ENCODE measurements around the gene PKHD1.
A peak's percentile ranks its signal among the peaks of the same experiment; 100 is the strongest.

The PKHD1 gene

GRCh38 chr6:51790946-51791345 is 296.5 kb downstream of the PKHD1 start:
- no peak overlapping the region for H3K4me3 ChIP-seq (ENCODE audit: low read length)
- TF ChIP-seq CTCF (conservative IDR thresholded peaks at IDR 0.05; ENCODE audit: low read depth, low read length): no peak
- DNase-seq (ENCODE audit: low read depth): no peak

- no peak for DNase-seq (ENCODE audit: low read depth)
- no peak overlapping the region for H3K4me3 ChIP-seq (ENCODE audit: low read length)
- no peak for TF ChIP-seq CTCF (conservative IDR thresholded peaks at IDR 0.05; ENCODE audit: low read depth, low read length)
Measured at GRCh38 chr6:51788121-51788520, 299.3 kb downstream of the PKHD1 start.

GRCh38 chr6:51778666-51779065 is 308.7 kb downstream of the PKHD1 start:
- no peak for TF ChIP-seq CTCF (conservative IDR thresholded peaks at IDR 0.05; ENCODE audit: low read depth, low read length)

GRCh38 chr6:51777618-51778017 is 309.8 kb downstream of the PKHD1 start:
- H3K4me3 ChIP-seq (ENCODE audit: low read length): no peak overlapping the region
- TF ChIP-seq CTCF (conservative IDR thresholded peaks at IDR 0.05; ENCODE audit: low read depth, low read length): no peak
- DNase-seq (ENCODE audit: low read depth): no peak

More at GRCh38 chr6:51778666-51779065, 308.7 kb downstream of the PKHD1 start:
- H3K4me3 ChIP-seq (ENCODE audit: low read length): no peak overlapping the region
- DNase-seq (ENCODE audit: low read depth): peak; percentile 11

- DNase-seq (ENCODE audit: low read depth): no peak
- TF ChIP-seq CTCF (conservative IDR thresholded peaks at IDR 0.05; ENCODE audit: low read depth, low read length): no peak
- H3K4me3 ChIP-seq (ENCODE audit: low read length): no peak overlapping the region
Measured at GRCh38 chr6:51775942-51776860, 311.2 kb downstream of the PKHD1 start.

- no peak for TF ChIP-seq CTCF (conservative IDR thresholded peaks at IDR 0.05; ENCODE audit: low read depth, low read length)
- H3K4me3 ChIP-seq (ENCODE audit: low read length): no peak overlapping the region
- no peak for DNase-seq (ENCODE audit: low read depth)
Measured at GRCh38 chr6:51768087-51768486, 319.3 kb downstream of the PKHD1 start.

- TF ChIP-seq CTCF (conservative IDR thresholded peaks at IDR 0.05; ENCODE audit: low read depth, low read length): no peak
- DNase-seq (ENCODE audit: low read depth): no peak
- H3K4me3 ChIP-seq (ENCODE audit: low read length): no peak overlapping the region
Measured at GRCh38 chr6:51765230-51765629, 322.2 kb downstream of the PKHD1 start.

All from retinal pigment epithelial cell (primary cell).